COLO668 (cell line): ENCODE measurements around the gene WIF1.

Experiments
- DNase-seq: peaks from one replicate; lab custom pipeline; 2025; ENCODE audit not compliant: unreplicated experiment; lab: John Stamatoyannopoulos, UW

WIF1 gene

GRCh38 chr12:65121049-65121955 is at the start of gene WIF1:
WIF1 (minus strand) TSS chr12:65121305; CDS start chr12:65121191, 114 bp downstream.
- DNase-seq, result peak; percentile 70

- peak; percentile 81 for DNase-seq
Observed at GRCh38 chr12:65170209-65170881, 49.2 kb upstream of the WIF1 start.

GRCh38 chr12:65169320-65170208 is 48.5 kb upstream of the WIF1 start, which contains the start of gene LEMD3:
LEMD3 (plus strand) TSS chr12:65169583; CDS start chr12:65169597, 14 bp downstream.
- DNase-seq, result peak; percentile 99

- DNase-seq, result no peak
Observed at GRCh38 chr12:65168681-65169319, 47.7 kb upstream of the WIF1 start.

GRCh38 chr12:65164774-65165173 is 43.7 kb upstream of the WIF1 start:
- DNase-seq, result no peak

- DNase-seq, result no peak
Observed at GRCh38 chr12:65164244-65164643, 43.1 kb upstream of the WIF1 start.

GRCh38 chr12:65162609-65163008 is 41.5 kb upstream of the WIF1 start:
- DNase-seq, result no peak

- no peak for DNase-seq
Observed at GRCh38 chr12:65157091-65157490, 36.0 kb upstream of the WIF1 start.

- DNase-seq, result no peak
Observed at GRCh38 chr12:65156366-65156841, 35.3 kb upstream of the WIF1 start.

GRCh38 chr12:65155784-65156183 is 34.7 kb upstream of the WIF1 start:
- no peak for DNase-seq

GRCh38 chr12:65152596-65152995 is 31.5 kb upstream of the WIF1 start:
- no peak for DNase-seq

- DNase-seq, result no peak
Observed at GRCh38 chr12:65152012-65152411, 30.9 kb upstream of the WIF1 start.

GRCh38 chr12:65147312-65147905 is 26.3 kb upstream of the WIF1 start:
- DNase-seq, result no peak

GRCh38 chr12:65140738-65141137 is 19.6 kb upstream of the WIF1 start:
- no peak for DNase-seq

GRCh38 chr12:65139389-65139788 is 18.3 kb upstream of the WIF1 start:
- no peak for DNase-seq

GRCh38 chr12:65133879-65134278 is 12.8 kb upstream of the WIF1 start:
- DNase-seq, result no peak

- no peak for DNase-seq
Observed at GRCh38 chr12:65126482-65126881, 5.4 kb upstream of the WIF1 start.

GRCh38 chr12:65125975-65126374 is 4.9 kb upstream of the WIF1 start:
- DNase-seq, result no peak

- no peak for DNase-seq
Observed at GRCh38 chr12:65125247-65125646, 4.1 kb upstream of the WIF1 start.

- no peak for DNase-seq
Observed at GRCh38 chr12:65123435-65124063, 2.4 kb upstream of the WIF1 start.
